HCT116 (cell line): ENCODE data around the gene FOXRED1. TPM values are rescaled to one million over a fixed set of nuclear protein-coding genes. Genes with fewer than 3 reads are reported as not detected.
A peak's percentile ranks its signal among the peaks of the same experiment; 100 is the strongest.

Experiments
- ATAC-seq: fragments of 200-7000 bp; cut with Tn5 transposase; 2 replicates; pipeline ENCODE4 v1.9.1; 2020; ENCODE audit warnings: mild to moderate bottlenecking, moderate library complexity
- BruUV-seq: library from RNA; stranded (reverse); fragments of 400-500 nt; replicated peaks from 2 replicates; lab custom pipeline; 2021; lab: Mats Ljungman, UMichigan
- CTCF ChIA-PET: fragments of 300-600 bp; sonication (Branson Sonifier 250); formaldehyde crosslinking; loops from one replicate; lab custom pipeline; 2021; ENCODE audit warnings: antibody characterized with exemption; lab: Charles Lee
- POLR2A ChIA-PET: fragments of 300-600, 350-600 bp; sonication (Branson Sonifier 250); formaldehyde crosslinking; loops from one replicate; lab custom pipeline; 2021; ENCODE audit warnings: antibody characterized with exemption; lab: Charles Lee
- RAD21 ChIA-PET, 2 experiments: fragments of 300-600 bp; sonication (Branson Sonifier 250); formaldehyde crosslinking; loops; one replicate each; lab custom pipeline; 2023; ENCODE audit warnings: low total read pairs in 2 of 2; ENCODE audit not compliant: uncharacterized antibody in 2 of 2, unreplicated experiment in 2 of 2, low non-redundant PET in 1 of 2; lab: Charles Lee
- DNase-seq: peaks from one replicate; pipeline ENCODE4 v3.0.0-alpha.2; 2010; ENCODE audit warnings: low read depth, low spot score
- H2AFZ ChIP-seq: fragments of 200-600 bp; shearing (Covaris generic), sonication (generic); 2 replicates; pipeline ENCODE4 v1.6.1; 2017; ENCODE audit warnings: low read depth, mixed run types, mixed read lengths, antibody characterized with exemption, low read length; ENCODE audit not compliant: poor library complexity, severe bottlenecking
- H3K27ac ChIP-seq: 2 replicates; pipeline ENCODE4 v1.5.1; 2012; ENCODE audit warnings: low read depth, low read length
- H3K27me3 ChIP-seq: fragments of 200-600 bp; sonication (generic); 2 replicates; pipeline ENCODE4 v1.6.1; 2016; ENCODE audit warnings: mixed run types, low read length, mixed read lengths; ENCODE audit not compliant: insufficient read depth
- H3K36me3 ChIP-seq, 2 experiments: fragments of 200-500 bp in 1 of 2; fragments of 200-600 bp in 1 of 2; sonication (Bioruptor generic) in 1 of 2; sonication (generic) in 1 of 2; 2 replicates each; pipeline versions ENCODE4 v1.5.1 to v1.6.1; 2014 to 2016; ENCODE audit warnings: low read length in 2 of 2, inconsistent platforms in 1 of 2, mixed read lengths in 1 of 2, mixed run types in 1 of 2; ENCODE audit not compliant: insufficient read depth in 2 of 2, control insufficient read depth in 1 of 2
- H3K4me1 ChIP-seq, 2 experiments: fragments of 200-600 bp in 1 of 2; sonication (generic) in 1 of 2; 2 replicates each; pipeline versions ENCODE4 v1.5.1 to v1.6.1; 2012 to 2017; ENCODE audit warnings: low read length in 2 of 2, inconsistent platforms in 1 of 2, mild to moderate bottlenecking in 1 of 2, mixed read lengths in 1 of 2, mixed run types in 1 of 2, moderate library complexity in 1 of 2; ENCODE audit not compliant: insufficient read depth in 2 of 2, control insufficient read depth in 1 of 2
- H3K4me2 ChIP-seq: fragments of 200-600 bp; sonication (generic); 2 replicates; pipeline ENCODE4 v1.6.1; 2017; ENCODE audit warnings: mixed run types, low read length, mixed read lengths
- H3K4me3 ChIP-seq, 2 experiments: fragments of 200-600 bp in 1 of 2; sonication (generic) in 1 of 2; replicated peaks in 1 of 2; 2 replicates each; pipeline ENCODE4 v1.5.1; 2011 to 2016; ENCODE audit warnings: low read length in 2 of 2, control low read depth in 1 of 2, low read depth in 1 of 2, mild to moderate bottlenecking in 1 of 2, mixed read lengths in 1 of 2, mixed run types in 1 of 2
- H3K79me2 ChIP-seq: fragments of 200-600 bp; sonication (generic); 2 replicates; pipeline ENCODE4 v1.6.1; 2017; ENCODE audit warnings: mild to moderate bottlenecking, mixed run types, low read length, moderate library complexity, mixed read lengths; ENCODE audit not compliant: insufficient read depth
- H3K9ac ChIP-seq: fragments of 200-600 bp; sonication (generic); 2 replicates; pipeline ENCODE4 v1.6.1; 2016; ENCODE audit warnings: low read length, mixed read lengths
- H3K9me2 ChIP-seq: fragments of 200-600 bp; sonication (generic), shearing (Covaris generic); 2 replicates; pipeline ENCODE4 v1.6.1; 2017; ENCODE audit warnings: mixed run types, mild to moderate bottlenecking, moderate library complexity; ENCODE audit not compliant: insufficient read depth
- H3K9me3 ChIP-seq, 2 experiments: fragments of 200-500 bp in 1 of 2; fragments of 200-600 bp in 1 of 2; sonication (Bioruptor generic) in 1 of 2; sonication (generic) in 1 of 2; 2 replicates each; pipeline ENCODE4 v1.6.1; 2014 to 2017; ENCODE audit warnings: low read length in 2 of 2, mixed read lengths in 2 of 2, inconsistent platforms in 1 of 2, low read depth in 1 of 2, mild to moderate bottlenecking in 1 of 2, mixed run types in 1 of 2, moderate library complexity in 1 of 2; ENCODE audit not compliant: control insufficient read depth in 1 of 2, insufficient read depth in 1 of 2
- H4K20me1 ChIP-seq: fragments of 200-600 bp; sonication (generic), shearing (Covaris generic); 2 replicates; pipeline ENCODE4 v1.6.1; 2017; ENCODE audit warnings: mixed run types, mild to moderate bottlenecking, moderate library complexity; ENCODE audit not compliant: insufficient read depth
- CEBPB ChIP-seq: IDR thresholded peaks from 2 replicates; pipeline ENCODE4 v1.6.1; 2012; ENCODE audit warnings: low read depth
- POLR2AphosphoS5 ChIP-seq: IDR thresholded peaks from 2 replicates; pipeline ENCODE4 v1.6.1; 2011; ENCODE audit warnings: mild to moderate bottlenecking, low read depth, low read length, moderate library complexity
- intact Hi-C: fragments of 100-400 bp; cut with micrococcal nuclease; formaldehyde crosslinking; loops from 2 replicates; pipeline ENCODE4 v1.10.0; 2022
- total RNA-seq: library from RNA; stranded (reverse); gene quantifications from one replicate; pipeline ENCODE4 v1.2.1, GENCODE V29; 2021; ENCODE audit not compliant: unreplicated experiment
- TF ChIP-seq, protein P1 (sequence below): IDR thresholded peaks from 2 replicates; pipeline ENCODE4 v1.6.1; 2012; ENCODE audit warnings: low read depth
- TF ChIP-seq, protein P2 (sequence below), 3 experiments: fragments of 200-600 bp in 1 of 3; sonication (generic) in 1 of 3; IDR thresholded peaks in 2 of 3; conservative IDR thresholded peaks in 1 of 3; 2 replicates each; pipeline ENCODE4 v1.5.1; 2012 to 2017; ENCODE audit warnings: low read depth in 2 of 3, low read length in 2 of 3, antibody characterized with exemption in 1 of 3, borderline replicate concordance in 1 of 3, control low read depth in 1 of 3, mild to moderate bottlenecking in 1 of 3, mixed read lengths in 1 of 3, mixed run types in 1 of 3, moderate library complexity in 1 of 3; ENCODE audit not compliant: insufficient read depth in 1 of 3

Gene FOXRED1
- total RNA-seq, 1 experiment from 2014 or later: 41.3 TPM

DNA sequence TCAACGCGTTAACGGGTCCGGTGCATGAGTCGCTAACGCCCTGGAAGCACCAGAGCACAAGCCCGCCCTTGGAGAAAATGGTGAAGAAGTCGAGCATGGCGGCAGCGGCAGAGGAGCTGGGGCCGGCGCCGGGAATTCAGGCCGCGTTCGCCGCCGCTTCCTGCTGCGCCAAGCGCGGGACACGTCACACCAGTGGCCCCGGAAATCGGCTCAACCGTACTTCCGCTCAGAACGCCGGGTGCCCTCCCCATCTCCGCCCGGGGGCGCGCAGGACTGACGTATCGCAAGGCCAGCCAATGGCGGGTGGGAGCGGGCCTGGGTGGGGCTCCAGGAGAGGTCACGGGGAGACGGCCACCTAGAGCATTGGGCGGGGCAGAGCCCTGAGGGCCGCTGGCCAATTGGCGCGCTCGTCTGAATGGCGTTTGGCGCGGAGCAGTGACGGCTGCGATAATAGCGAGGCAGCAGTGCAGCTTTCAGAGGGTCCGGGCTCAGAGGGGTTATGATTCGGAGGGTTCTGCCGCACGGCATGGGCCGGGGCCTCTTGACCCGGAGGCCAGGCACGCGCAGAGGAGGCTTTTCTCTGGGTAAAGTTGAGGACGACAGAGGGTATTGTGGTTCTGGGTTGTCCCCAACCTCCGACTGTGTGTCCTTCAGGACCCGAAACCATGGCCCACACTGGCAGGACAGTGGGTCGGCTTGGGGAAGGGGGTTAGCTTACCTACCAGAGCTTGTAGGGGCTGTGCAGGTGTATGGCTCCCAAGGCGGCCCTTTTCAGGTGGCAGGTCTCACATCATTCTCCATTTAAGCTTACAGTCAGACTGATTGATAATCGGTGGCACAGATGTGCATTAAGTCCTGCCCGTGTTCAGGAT, at the start of gene FOXRED1, which contains the start of gene SRPRA (continued):
- TF ChIP-seq, protein P1, sequence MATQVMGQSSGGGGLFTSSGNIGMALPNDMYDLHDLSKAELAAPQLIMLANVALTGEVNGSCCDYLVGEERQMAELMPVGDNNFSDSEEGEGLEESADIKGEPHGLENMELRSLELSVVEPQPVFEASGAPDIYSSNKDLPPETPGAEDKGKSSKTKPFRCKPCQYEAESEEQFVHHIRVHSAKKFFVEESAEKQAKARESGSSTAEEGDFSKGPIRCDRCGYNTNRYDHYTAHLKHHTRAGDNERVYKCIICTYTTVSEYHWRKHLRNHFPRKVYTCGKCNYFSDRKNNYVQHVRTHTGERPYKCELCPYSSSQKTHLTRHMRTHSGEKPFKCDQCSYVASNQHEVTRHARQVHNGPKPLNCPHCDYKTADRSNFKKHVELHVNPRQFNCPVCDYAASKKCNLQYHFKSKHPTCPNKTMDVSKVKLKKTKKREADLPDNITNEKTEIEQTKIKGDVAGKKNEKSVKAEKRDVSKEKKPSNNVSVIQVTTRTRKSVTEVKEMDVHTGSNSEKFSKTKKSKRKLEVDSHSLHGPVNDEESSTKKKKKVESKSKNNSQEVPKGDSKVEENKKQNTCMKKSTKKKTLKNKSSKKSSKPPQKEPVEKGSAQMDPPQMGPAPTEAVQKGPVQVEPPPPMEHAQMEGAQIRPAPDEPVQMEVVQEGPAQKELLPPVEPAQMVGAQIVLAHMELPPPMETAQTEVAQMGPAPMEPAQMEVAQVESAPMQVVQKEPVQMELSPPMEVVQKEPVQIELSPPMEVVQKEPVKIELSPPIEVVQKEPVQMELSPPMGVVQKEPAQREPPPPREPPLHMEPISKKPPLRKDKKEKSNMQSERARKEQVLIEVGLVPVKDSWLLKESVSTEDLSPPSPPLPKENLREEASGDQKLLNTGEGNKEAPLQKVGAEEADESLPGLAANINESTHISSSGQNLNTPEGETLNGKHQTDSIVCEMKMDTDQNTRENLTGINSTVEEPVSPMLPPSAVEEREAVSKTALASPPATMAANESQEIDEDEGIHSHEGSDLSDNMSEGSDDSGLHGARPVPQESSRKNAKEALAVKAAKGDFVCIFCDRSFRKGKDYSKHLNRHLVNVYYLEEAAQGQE: no peak
- TF ChIP-seq POLR2AphosphoS5 (peak; percentile 90), CEBPB (no peak)
- TF ChIP-seq, protein P2, sequence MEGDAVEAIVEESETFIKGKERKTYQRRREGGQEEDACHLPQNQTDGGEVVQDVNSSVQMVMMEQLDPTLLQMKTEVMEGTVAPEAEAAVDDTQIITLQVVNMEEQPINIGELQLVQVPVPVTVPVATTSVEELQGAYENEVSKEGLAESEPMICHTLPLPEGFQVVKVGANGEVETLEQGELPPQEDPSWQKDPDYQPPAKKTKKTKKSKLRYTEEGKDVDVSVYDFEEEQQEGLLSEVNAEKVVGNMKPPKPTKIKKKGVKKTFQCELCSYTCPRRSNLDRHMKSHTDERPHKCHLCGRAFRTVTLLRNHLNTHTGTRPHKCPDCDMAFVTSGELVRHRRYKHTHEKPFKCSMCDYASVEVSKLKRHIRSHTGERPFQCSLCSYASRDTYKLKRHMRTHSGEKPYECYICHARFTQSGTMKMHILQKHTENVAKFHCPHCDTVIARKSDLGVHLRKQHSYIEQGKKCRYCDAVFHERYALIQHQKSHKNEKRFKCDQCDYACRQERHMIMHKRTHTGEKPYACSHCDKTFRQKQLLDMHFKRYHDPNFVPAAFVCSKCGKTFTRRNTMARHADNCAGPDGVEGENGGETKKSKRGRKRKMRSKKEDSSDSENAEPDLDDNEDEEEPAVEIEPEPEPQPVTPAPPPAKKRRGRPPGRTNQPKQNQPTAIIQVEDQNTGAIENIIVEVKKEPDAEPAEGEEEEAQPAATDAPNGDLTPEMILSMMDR (IDR thresholded peaks at IDR 0.05 in 2 of 3, conservative IDR thresholded peaks at IDR 0.05 in 1 of 3; ENCODE audit: borderline replicate concordance in 1 of 3, insufficient read depth in 1 of 3, low read depth in 2 of 3, low read length in 2 of 3): no peak

DNA sequence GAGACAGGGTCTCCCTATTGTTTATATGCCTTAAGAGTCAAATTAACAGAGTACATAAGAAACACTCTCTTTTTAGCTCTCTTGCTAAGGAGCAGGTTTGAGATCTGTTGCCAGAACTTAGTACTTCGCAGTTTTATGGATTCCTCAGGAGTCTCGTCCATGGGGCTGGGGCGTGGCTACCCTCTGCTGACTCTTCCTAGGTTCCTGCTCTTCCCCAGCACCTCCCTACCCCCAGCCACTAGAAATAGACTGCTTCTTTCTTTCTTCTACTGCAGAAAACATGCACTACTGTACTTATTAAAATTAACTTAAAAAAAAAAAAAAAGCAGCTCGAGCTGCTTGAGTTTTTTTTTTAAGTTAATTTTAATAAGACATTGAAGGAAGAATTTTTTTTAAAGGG, 49.4 kb upstream of the FOXRED1 start:
- Histone ChIP-seq H3K9me2 (no peaks in the 10 kb centered on the region), H3K27ac (no peak overlapping the region), H2AFZ (no peak overlapping the region), H3K9ac (no peak overlapping the region), H3K27me3 (no peaks in the 10 kb centered on the region), H3K4me1 (no peaks in the 10 kb centered on the region), H3K79me2 (peaks cover 90% of the 10 kb centered on the region), H3K4me2 (no peak overlapping the region), H4K20me1 (no peaks in the 10 kb centered on the region), H3K4me3 (no peak overlapping the region), H3K9me3 (no peaks in the 10 kb centered on the region), H3K36me3 (no peaks in the 10 kb centered on the region)
- ChIA-PET CTCF (no interaction called here), POLR2A (interaction anchor here (0.6 kb wide), 1 partner anchor 316 kb away, joined by 4 read pairs; no protein-coding TSS in a partner anchor), RAD21 (no interaction called here)
- BruUV-seq: no TSS peak
- TF ChIP-seq, protein P2 (IDR thresholded peaks at IDR 0.05 in 2 of 3, conservative IDR thresholded peaks at IDR 0.05 in 1 of 3; ENCODE audit: borderline replicate concordance in 1 of 3, insufficient read depth in 1 of 3, low read depth in 2 of 3, low read length in 2 of 3): no peak
- no peak for ATAC-seq
- DNase-seq: no peak
- intact Hi-C loops: no loop called here
